GM21360 (cell line): ENCODE measurements around the gene MOGAT3.
"Not testable (repeated sequence)": the region's sequence is repeated elsewhere in the genome, so short reads cannot be mapped to it uniquely, and the experiment has no call there.

ENCODE experiments used
- ATAC-seq: cut with Tn5 transposase; IDR thresholded peaks from one replicate; pipeline ENCODE4 v1.9.1; 2021; ENCODE audit warnings: mild to moderate bottlenecking, moderate library complexity; ENCODE audit not compliant: unreplicated experiment

MOGAT3 gene

GRCh38 chr7:101205901-101206664, 5.2 kb upstream of the MOGAT3 start:
- ATAC-seq: no peak

GRCh38 chr7:101203740-101204738, 3.2 kb upstream of the MOGAT3 start:
- ATAC-seq: not testable (repeated sequence)

GRCh38 chr7:101202603-101202918, 1.7 kb upstream of the MOGAT3 start:
- no peak for ATAC-seq

GRCh38 chr7:101201695-101202602, 1.1 kb upstream of the MOGAT3 start:
- ATAC-seq: no peak

GRCh38 chr7:101200504-101200861, 353 bp downstream of the MOGAT3 start:
- no peak for ATAC-seq

GRCh38 chr7:101199522-101199921, 1.3 kb downstream of the MOGAT3 start:
- not testable (repeated sequence) for ATAC-seq

GRCh38 chr7:101198476-101198875, 2.4 kb downstream of the MOGAT3 start:
- ATAC-seq: no peak

- ATAC-seq: no peak
These were observed 2.8 kb downstream of the MOGAT3 start for GRCh38 chr7:101197991-101198390.

GRCh38 chr7:101195884-101196283, 5.0 kb downstream of the MOGAT3 start:
- ATAC-seq: no peak

- no peak for ATAC-seq
These were observed 11.7 kb downstream of the MOGAT3 start for GRCh38 chr7:101189109-101189508.

- ATAC-seq: no peak
These were observed 13.9 kb downstream of the MOGAT3 start for GRCh38 chr7:101186844-101187428.

- ATAC-seq: no peak
These were observed 14.6 kb downstream of the MOGAT3 start for GRCh38 chr7:101186194-101186593.

GRCh38 chr7:101185258-101185839, 15.5 kb downstream of the MOGAT3 start:
- no peak for ATAC-seq

- ATAC-seq: no peak
These were observed 20.6 kb downstream of the MOGAT3 start, which contains the start of gene NAT16 for GRCh38 chr7:101180130-101180755. Gene NAT16 (minus strand): TSS chr7:101180293. CDS start chr7:101174807, 5,486 bp downstream.

- no peak for ATAC-seq
These were observed 21.1 kb downstream of the MOGAT3 start for GRCh38 chr7:101179713-101180112.

GRCh38 chr7:101179117-101179516, 21.7 kb downstream of the MOGAT3 start:
- no peak for ATAC-seq

GRCh38 chr7:101177644-101178043, 23.2 kb downstream of the MOGAT3 start:
- ATAC-seq: no peak

GRCh38 chr7:101175664-101176063, 25.2 kb downstream of the MOGAT3 start:
- ATAC-seq: no peak

- no peak for ATAC-seq
These were observed 26.4 kb downstream of the MOGAT3 start for GRCh38 chr7:101174322-101174854.
